CD1c-positive myeloid dendritic cell (primary cell): ENCODE measurements around the gene EDIL3.

Source experiments
- DNase-seq: peaks from one replicate; pipeline ENCODE4 v3.0.0-alpha.2; 2016; ENCODE audit errors: extremely low spot score

Gene EDIL3

DNA sequence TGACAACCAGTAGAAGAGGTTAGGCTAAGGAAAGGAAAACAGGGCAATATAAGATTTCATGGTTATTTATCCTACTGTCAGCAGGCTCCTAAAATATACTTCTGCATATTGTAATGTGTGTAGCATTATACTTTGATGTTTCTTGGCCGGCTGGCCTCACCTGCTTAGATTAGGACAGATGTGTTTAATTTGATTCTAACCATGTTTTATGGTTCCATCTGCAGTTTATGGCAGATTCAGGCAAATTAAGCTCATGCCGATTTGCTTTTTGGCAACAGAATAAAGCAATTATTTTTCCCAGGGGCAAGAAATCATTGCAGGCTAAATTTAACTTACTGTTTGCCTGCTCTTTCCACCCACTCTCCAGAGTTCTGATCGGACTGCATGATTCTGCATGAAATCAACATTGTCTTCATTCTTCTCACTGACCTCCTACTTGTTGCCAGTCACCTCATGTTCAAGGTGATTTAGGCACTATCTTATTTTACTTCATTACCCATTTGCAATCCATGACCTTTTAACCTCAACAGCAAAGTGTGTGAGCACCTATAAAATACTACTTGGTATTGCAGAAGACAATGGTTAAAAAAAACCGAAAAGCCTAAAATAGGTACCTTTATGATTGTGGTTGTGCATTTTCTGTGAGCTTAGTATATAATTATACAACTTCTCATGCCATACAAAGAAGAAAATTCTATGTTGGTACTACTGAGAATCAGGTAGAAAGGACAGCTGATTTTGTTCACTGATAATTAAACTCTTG, 125.2 kb downstream of the EDIL3 start:
- no peak for DNase-seq

GRCh38 chr5:84257061-84257460, 127.6 kb downstream of the EDIL3 start:
- no peak for DNase-seq

DNA sequence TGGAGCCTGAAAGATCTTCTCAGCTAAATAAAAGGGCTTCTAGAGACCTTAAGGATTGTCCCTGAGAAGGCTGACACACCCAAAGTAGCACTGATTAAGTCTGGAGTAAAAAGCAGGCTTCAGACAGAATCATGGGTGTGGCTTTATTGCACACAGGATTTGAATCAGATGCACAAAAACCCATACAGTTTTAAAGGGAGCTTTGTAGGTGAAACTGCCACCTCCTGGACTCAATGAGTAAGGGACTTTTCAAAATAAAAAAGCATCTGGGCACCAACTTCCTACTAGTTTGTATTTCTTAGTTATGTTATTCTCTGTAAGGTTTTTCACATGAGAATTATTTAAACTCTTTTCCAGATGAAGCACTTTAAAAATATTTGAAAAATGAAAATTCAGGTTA, 129.4 kb downstream of the EDIL3 start:
- peak; percentile 7 for DNase-seq

DNA sequence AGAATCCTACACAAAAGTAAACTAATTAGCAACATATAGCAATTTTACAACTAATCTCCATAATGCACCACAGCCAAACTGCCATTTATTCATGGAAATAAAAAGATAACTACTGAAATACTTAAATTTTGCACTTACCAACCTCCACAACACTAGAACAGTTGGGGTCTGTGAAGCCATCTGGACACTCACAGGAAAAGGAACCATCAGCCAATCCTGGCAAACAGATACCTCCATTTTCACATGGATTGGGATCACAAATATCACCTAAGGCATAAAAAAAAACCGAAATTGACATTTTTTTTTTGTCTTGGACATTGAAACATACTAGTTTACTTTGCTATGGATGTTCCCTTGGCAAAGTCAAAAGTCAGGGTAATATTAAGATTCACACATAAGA, 130.7 kb downstream of the EDIL3 start:
- no peak for DNase-seq

GRCh38 chr5:84251503-84251902, 133.2 kb downstream of the EDIL3 start:
- no peak for DNase-seq

DNA sequence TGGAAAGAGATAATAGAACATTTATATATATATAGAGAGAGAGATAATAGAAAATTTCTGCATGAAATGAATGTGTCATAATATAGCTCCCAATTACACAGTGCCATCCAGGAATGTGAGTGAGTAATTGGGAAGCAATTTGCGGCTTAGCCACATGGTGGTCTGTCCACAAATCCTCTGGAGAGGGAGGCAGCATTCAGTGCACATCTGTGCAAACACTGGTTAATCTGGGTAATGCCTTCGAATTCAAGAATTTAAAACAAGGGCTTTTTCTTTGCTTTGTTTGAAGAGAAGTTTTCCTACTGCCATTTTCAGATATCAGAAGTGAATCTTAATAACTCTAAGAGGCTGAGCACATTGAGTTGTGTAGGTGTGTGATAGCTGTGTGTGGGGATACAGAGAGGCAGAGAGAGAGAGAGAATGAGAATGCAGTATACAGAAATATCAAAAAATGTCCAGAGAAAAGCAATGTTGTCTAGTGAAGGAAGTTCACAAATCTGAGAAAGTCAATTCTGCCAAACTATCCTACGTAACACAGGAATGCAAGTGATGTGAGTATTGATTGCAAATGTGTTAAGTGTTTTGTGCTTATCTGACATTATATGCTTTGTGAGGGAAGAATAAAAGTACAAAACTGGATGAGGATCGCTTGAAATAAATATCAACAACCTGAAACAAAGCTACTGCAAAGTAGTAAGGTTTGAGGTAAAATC, 134.6 kb downstream of the EDIL3 start:
- no peak for DNase-seq

DNA sequence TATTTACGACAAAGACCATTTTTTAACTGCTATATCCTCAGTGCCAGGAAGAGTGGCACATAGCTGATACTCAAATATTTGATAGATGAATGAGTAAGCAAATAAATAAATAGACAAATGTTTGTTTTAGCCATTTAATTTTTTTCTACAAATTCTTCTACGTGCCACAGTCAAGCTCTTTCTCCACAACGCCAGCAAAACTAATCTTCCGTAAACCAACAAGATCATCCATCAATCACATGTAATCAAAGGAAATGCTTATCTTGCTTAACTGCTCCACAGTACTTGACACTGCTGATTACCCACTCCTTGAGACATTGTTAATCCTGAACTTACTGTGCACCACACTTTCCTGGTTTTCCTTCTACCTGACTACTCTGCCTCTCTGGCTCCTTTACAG, 136.7 kb downstream of the EDIL3 start:
- no peak for DNase-seq

DNA sequence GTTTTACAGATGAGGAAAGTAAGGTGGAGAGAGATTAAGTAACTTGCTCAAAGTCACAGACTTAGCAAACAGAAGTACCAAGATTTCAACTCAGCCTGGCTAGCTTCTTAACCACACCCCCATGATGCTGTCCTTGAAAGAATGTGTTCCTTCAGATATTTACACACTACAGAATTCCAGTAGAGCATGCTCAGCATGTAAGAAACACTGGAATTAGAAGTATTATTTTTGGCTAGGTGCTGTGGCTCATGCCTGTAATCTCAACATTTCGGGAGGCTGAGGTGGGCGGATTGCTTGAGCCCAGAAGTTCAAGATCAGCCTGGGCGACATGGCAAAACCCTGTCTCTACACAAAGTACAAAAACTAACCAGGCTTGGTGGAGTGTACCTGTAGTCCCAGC, 142.4 kb downstream of the EDIL3 start:
- no peak for DNase-seq

DNA sequence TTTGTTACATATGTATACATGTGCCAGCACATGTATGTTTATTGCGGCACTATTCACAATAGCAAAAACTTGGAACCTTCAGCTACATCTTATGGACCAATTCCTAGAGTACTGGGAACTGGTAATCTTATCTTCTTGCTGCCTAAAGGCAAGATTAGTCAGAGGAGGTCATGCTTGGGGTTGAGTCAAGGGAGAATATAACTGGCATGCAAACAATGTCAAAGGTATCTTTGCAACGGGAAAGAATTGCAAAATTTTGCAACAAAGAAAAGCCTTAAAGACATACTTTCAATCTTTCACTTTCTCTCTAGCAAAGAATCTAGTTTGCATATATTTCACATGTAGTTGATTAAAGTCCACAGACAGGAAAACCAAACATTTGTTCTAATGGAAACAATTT, 145.2 kb downstream of the EDIL3 start:
- no peak for DNase-seq

- DNase-seq = no peak
Observed at GRCh38 chr5:84237126-84237525, 147.6 kb downstream of the EDIL3 start.

GRCh38 chr5:84231433-84231832, 153.2 kb downstream of the EDIL3 start:
- no peak for DNase-seq

GRCh38 chr5:84229045-84229444, 155.6 kb downstream of the EDIL3 start:
- DNase-seq = no peak

DNA sequence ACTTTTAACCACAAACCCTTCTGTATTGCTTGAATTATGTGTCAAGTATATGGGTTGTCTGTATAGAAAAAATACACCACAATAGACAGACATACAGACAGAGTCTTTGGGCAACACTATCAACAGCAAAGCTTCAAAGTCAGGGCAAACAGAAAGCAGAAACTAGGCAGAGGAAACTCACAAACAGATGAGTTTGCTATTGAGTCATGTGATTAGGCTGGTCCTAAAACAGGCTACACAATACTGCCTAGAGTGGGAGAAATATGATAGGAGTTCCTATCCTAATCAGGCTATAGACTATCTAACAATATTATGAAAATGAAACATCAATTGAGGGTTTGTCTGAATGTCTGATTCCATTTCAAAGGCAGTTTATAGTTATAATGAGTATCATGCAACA, 156.4 kb downstream of the EDIL3 start:
- no peak for DNase-seq

- DNase-seq = no peak
Observed at GRCh38 chr5:84227236-84227635, 157.4 kb downstream of the EDIL3 start.

DNA sequence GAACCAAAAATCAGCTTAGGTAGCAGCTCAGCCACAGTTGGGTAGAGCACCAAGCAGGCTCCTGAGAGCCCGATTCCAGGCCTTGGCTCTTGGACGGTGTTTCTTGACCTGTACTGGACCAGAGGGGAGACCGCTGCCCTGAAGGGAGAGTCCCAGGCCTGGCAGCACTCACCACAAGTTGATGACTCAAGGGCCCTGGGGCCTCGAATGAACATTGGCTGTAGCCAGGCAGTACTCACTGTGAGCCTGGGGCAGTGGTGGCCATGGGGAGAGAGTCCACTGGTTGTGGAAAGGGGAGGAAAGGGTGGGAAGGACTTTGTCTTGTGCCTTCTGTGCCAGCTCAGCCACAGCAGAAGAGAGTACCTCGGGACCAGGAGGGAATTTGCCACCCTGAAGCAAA, 166.1 kb downstream of the EDIL3 start:
- DNase-seq = no peak

- no peak for DNase-seq
Observed at GRCh38 chr5:84215521-84215920, 169.2 kb downstream of the EDIL3 start.

DNA sequence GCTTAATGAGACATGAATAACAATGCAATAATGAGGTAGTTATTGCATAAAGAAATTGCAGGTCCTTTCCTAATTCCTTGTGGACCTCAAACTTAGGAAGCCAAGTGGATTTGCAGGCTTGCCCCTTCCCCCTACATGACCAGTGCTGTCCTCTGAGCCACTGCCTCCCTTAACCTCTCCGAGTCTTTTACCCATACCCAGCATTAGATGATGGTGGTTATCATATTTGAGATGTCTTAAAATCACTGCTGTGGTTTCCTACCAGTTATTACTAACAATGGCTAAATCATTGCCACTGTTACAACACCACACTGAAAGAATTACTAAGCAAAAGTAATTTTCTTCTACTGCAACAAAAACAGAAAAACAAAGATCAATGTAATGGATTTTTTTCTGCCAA, 170.8 kb downstream of the EDIL3 start:
- no peak for DNase-seq

- no peak for DNase-seq
Observed at GRCh38 chr5:84213212-84213611, 171.5 kb downstream of the EDIL3 start.

DNA sequence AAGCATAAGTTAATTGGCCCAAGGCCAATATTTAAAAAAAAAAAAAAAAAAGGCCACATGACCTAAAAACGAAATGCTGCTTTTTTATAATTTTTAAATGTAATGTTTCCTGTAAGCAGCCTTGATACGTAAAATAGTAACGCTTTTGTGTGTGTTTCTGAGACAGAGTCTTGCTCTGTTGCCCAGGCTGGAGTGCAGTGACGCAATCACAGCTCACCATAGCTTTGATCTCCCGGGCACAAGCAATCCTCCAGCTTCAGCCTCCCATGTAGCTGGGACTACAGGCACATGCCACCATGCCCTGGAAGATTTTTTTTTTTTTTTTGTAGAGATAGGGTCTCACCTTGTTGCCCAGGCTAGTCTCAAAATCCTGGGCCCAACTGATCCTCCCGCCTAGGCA, 179.9 kb downstream of the EDIL3 start:
- no peak for DNase-seq

DNA sequence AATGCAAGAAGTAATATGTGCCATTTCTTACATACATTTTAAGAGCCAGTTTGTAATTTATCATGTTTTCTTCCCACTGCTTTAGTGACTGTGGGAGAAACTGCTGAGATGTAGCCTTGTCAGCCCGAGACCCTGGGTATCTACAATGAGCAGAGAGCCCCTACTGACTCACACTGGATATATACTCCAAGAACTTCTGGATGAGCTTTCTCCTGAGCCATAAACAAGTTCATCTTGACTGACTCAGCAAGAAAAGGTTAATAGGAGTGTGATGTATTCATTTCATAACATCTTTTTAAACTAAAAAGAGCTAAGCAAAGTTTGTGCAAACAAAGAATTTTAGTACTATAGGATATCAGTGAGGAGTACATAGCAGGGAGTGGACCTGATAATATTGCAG, 182.5 kb downstream of the EDIL3 start:
- DNase-seq = no peak

- peak; percentile 76 for DNase-seq
Observed at GRCh38 chr5:84197538-84197937, 187.1 kb downstream of the EDIL3 start.

- no peak for DNase-seq
Observed at GRCh38 chr5:84191281-84191680, 193.4 kb downstream of the EDIL3 start.

DNA sequence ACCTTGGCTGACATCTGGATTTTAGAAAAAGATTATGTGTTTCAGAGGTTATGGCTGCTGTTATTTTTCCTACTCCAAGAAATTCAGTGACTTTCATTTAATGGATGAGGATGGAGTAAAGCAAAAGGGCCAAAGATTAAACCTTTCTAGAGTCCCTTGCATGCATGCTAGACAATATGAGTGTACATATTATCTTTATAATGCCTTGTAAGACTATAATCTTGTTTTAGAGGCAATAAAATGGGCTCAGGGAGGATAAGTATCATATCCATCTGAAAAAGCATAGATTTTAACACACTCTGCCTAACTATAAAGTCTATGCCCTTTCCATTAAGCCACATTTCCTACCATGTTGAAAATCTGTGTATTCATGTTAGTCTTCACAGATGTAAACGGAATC, 199.8 kb downstream of the EDIL3 start:
- no peak for DNase-seq

GRCh38 chr5:84181093-84181492, 203.6 kb downstream of the EDIL3 start:
- no peak for DNase-seq
